NCI-H1436 treated with DMSO at 0.1 percent for 48 hours (cell line): Measurements from ENCODE around the gene KAZN.

Experiments
- DNase-seq: peaks from one replicate; lab custom pipeline; 2025; lab: John Stamatoyannopoulos, UW

KAZN gene

DNA sequence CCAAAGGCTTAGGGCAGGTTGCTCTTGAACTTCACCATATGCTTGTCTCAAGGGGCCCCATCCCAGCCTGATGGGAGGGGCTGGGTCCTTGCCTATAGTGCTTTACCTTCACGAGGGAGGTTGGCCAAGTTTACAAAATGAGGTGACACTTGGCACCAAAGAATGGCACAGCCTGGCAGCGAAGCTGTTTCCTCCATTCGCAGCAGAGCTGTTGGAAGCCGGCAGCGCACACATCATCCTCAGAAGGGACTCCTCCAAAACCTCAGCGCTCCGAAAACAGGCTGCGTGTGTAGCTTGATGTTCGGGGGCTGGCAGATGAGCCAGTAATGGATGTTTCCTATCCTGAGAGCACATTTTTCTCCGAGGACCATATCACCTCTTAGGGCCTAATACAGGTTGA is 116.8 kb downstream of the KAZN start:
- DNase-seq: no peak

GRCh38 chr1:14715802-14716201 is 117.3 kb downstream of the KAZN start:
- no peak for DNase-seq

DNA sequence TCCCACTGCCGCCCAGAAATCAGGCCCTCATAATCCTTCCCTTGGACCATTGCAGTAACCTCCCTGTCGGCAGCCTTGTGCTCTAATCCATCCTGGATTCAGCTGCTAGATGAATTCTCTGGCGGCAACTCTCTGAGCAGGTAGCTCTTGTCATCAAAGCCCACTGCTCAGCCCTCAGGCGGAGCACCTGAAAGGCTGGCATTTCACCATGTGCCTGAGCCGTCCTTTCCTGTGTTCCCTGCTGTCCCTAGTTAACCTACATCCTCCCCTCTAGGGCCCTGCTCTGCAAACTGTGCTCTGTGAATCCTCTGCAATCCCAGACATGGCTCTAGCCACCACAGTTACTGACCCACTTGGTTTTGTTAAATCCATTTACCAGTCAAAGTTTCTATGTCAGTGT is 118.0 kb downstream of the KAZN start:
- DNase-seq: no peak

GRCh38 chr1:14718476-14718875 is 120.0 kb downstream of the KAZN start:
- DNase-seq: no peak

DNA sequence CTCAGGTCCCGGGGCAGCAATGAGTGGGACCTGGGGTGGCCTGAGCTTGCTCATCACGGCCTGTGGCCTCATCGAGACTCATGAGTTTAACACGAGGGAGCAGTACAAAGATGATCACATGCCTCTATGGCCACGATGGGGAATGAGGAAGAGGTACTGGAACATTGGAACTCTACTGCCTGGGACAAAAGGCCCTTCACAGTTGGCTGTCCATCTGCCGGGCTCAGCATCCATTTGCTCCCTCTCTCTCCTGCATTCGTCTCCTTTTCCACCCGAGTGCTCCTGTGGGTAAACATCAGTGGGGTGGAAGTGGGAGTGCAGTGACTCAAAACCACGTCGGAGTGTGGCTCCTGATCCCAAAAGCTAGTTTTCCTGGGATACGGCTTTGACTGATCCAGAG is 124.9 kb downstream of the KAZN start:
- no peak for DNase-seq

- DNase-seq: no peak
Measured at GRCh38 chr1:14724246-14724645, 125.8 kb downstream of the KAZN start.

DNA sequence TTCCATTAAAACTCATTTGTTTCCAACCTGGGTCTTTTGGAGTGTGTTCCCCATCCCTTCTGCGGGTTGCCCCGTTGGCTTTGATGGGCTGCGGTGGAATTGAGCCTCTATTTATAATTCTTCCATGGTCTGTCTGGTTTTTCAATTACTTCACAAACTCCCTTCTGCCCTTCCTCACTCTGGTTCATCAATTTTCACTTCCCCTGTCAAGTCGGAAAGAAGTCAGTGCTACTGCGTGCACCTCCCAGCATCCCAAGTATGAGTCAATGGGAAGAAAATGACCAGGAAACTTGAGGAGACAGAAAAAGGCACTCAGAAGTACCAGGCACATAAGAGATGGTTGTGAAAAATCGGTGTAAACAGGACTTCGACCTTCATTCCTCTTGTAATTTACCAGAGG is 126.2 kb downstream of the KAZN start:
- DNase-seq: no peak

- DNase-seq: no peak
Measured at GRCh38 chr1:14725238-14725637, 126.8 kb downstream of the KAZN start.

- DNase-seq: no peak
Measured at GRCh38 chr1:14725695-14726094, 127.2 kb downstream of the KAZN start.

- DNase-seq: no peak
Measured at GRCh38 chr1:14726606-14727005, 128.1 kb downstream of the KAZN start.

DNA sequence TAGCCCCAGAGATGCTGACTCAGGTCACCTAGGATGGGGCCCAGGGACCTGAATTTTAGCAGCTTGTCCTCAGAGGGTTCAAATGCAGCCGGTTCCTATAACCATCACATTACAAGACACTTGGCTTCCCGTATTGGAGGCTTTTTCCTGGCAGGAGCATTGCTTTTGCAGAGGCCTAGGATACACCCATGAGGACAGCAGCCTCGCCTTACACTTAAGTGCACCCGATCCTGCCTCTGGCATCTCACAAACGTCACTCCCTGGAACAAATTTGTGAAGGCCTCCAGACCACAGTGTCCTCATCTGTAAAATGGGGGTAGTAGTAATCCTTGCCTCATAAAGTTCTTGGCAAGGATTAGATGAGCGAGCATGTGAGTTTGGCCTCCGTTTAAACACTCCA is 130.0 kb downstream of the KAZN start:
- DNase-seq: no peak

GRCh38 chr1:14732728-14733047 is 134.2 kb downstream of the KAZN start:
- no peak for DNase-seq

DNA sequence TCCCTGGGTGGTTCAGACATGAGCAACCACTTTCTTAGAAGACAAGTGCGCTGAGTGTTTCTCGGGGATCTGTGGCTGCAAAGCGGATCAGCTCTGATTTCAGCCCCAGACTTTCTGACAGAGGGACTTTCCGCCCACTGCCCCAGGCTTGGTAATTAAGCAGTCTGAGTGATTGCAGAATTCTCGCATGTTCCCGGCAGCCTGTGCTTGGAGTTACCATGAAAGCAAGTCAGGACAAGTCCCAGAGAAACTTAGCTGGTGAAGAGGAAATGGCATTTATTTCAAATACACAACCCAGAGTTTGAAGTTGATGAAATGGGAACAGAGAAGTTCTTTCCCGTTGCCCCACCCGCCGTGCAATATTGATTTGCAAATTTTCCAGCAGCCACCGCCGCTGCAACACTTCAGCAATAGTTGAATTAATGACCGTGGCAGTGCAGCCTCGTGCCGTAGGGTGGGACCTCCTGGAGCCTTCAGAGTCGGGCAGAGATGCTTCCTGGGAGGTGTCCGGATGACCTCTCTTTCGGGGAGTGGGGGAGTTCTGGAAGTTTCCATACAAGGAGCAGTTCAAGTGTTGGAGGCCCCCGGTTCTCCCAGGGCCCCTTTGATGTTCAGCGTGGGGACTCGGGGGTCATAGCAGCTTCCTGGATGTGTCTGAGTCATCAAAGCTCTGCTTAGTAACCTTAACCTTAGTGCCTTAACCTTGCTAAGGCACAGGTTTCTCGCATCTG is 134.7 kb downstream of the KAZN start:
- DNase-seq: no peak

GRCh38 chr1:14733779-14734140 is 135.3 kb downstream of the KAZN start:
- no peak for DNase-seq

GRCh38 chr1:14735841-14736240 is 137.4 kb downstream of the KAZN start:
- DNase-seq: no peak

DNA sequence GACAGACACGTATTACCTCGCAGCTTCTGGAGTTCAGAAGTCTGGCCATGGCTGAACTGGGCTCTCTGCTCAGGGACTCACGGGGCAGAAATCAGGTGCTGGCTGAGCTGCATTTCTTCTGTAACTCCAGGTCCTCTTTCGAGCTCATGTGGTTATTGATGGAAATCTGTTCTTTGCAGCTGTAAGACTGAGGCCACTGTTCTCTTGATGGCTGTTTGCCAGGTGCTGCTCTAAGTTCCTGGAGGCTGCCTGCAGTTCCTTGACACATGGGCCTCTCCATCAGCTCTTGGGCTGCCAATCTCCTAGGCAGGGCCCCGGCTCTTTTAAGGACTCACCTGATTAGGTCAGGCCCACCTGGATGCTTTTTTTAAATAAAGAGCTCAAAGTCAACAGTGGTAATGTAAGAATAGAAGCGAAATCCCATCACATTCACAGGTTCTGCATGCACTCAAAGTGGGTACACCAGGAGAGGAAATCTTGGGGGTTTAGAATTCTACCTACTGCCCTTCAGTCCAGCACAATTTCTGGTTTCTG is 139.1 kb downstream of the KAZN start:
- no peak for DNase-seq

DNA sequence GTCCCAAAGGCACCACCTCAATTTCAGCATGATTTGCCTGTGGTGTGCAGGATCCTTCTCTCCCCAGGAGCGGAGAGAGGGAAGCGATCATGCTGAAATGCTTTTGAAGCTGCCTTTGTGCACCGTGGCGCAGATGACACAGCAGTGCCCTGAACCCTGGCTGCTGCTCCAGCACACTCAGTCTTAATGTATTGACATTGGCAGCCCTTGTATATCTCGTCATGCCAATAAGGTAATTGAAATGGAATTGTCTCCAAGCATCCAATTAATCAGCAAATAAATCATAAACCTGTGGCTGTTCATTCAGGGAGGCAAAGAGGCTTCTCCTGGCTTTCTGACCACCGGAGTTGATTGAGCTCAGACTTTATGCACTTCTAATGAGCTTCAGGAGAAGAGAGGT is 139.8 kb downstream of the KAZN start:
- DNase-seq: peak; percentile 54

DNA sequence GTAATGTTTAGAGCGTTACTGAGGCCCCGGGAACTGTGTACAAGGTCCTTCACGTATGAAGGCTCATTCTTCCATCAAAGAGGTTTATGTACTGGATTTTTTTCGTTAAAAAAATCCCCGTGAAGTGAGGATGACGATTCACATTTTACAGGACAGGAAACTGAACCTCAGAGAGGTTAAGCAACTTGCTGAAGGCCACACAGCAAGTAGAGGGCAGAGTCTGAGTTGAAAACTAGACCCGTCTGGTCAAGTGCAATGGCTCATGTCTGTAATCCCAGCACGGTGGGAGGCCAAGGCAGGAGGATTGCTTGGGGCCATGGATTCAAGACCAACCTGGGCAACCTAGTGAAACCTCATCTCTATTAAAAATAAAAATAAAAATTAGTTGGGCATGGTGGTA is 140.2 kb downstream of the KAZN start:
- DNase-seq: no peak

GRCh38 chr1:14739082-14739832 is 140.8 kb downstream of the KAZN start:
- no peak for DNase-seq

GRCh38 chr1:14740016-14740415 is 141.5 kb downstream of the KAZN start:
- no peak for DNase-seq

- no peak for DNase-seq
Measured at GRCh38 chr1:14741082-14741481, 142.6 kb downstream of the KAZN start.

DNA sequence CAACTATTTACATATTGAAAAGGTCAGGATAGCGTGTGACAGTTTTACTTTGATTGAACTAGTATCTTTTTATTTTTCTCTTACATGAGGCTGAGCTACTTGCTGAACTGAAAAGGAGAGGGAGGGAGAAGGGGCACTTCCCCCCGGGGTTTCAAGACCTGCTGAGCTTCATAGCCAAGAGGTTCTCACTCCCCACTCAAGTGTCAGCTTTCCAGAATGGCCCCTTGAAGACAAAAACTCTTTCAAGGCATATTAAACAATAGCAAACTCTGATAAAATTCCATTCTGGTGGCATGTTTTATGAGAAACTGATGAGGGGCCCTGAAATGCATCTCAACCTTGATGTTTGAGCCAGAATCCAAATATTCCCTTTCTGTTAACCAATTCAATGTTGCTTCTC is 143.0 kb downstream of the KAZN start:
- DNase-seq: no peak

- no peak for DNase-seq
Measured at GRCh38 chr1:14742181-14742980, 143.9 kb downstream of the KAZN start.
